Limb (tissue), 2 donors: ENCODE results near the gene CAMTA1.
"Not testable (repeated sequence)": the region's sequence is repeated elsewhere in the genome, so short reads cannot be mapped to it uniquely, and the experiment has no call there.

Source experiments
- DNase-seq, 2 donors: peaks; one replicate each; pipeline ENCODE4 v3.0.0-alpha.2; 2016; ENCODE audit errors: extremely low spot score in 2 of 2

CAMTA1 gene

DNA sequence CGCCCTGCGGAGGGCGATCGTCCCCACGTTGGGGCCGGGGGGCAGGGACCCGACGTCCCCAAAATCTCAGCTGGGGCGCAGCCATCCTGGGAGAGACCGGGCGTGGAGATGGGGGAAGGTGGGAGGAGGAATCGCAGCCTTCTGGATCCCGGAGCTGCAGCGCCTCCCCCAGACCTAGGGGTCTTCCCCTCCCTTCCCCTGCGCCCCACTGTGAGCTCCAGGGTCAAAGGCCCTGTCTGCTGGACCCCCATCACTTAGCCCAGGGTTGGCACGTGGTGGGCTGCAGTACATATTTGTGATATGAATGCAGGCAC, 895.7 kb downstream of the CAMTA1 start:
- DNase-seq = peak in 1 of 2 donors; percentile 83

DNA sequence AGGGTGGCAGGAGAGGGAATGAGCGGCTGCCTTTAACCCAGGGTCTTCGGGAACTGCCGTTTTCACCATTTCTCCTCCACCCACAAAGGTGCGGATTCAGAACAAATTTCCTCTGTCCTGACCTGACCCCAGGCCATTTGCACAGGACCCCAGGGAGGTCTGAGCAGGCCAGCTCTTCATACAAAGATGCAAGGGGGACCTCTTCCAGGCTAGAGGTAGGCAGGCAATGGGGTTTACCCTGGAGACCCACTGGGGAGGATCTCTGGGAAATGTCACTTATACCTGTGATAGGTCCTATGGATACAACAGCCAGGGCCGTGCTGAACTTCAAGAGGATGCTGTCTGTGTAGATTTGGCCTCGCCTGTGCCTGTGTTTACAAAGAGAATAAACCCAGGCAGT, 896.1 kb downstream of the CAMTA1 start:
- DNase-seq = no peak

DNA sequence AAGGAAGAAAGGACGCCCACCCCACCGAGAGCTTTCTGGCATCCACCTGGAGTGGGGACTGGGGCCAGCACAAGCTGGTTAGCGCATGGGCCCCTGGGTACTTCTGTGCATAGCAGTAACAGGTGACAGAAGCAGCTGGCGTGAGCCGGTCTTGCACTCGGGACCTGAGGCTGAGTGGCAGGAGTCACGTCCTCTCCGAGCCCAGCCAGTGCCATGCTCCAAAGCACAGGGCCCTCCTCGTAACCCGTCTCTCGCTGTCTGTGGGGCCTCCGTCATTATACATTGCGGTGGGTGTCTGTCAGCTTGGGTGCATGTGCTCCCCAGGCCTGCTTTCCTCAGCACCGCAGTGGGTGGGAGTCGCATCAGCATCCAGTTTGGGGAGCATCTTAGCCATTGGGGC, 898.3 kb downstream of the CAMTA1 start:
- no peak for DNase-seq

DNA sequence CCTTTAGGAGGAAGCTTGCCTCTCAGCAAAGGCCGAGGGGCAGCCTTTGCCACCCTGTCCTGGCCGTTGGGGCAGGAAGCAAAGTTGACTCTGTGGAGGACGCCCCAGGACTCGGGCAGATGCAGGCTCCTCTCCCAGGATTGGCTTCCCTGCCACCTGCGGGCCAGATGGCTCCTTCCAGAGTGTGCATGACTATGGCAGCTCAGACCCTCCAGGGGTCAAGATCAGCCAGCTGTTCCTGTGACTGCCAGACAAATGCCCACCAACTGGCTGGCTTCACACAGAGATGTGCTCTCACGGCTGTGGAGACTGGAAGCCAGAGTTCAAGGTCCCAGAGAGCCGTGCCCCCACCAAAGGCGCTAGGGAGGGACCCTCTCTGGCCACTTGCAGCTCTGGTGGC, 898.9 kb downstream of the CAMTA1 start:
- no peak for DNase-seq

DNA sequence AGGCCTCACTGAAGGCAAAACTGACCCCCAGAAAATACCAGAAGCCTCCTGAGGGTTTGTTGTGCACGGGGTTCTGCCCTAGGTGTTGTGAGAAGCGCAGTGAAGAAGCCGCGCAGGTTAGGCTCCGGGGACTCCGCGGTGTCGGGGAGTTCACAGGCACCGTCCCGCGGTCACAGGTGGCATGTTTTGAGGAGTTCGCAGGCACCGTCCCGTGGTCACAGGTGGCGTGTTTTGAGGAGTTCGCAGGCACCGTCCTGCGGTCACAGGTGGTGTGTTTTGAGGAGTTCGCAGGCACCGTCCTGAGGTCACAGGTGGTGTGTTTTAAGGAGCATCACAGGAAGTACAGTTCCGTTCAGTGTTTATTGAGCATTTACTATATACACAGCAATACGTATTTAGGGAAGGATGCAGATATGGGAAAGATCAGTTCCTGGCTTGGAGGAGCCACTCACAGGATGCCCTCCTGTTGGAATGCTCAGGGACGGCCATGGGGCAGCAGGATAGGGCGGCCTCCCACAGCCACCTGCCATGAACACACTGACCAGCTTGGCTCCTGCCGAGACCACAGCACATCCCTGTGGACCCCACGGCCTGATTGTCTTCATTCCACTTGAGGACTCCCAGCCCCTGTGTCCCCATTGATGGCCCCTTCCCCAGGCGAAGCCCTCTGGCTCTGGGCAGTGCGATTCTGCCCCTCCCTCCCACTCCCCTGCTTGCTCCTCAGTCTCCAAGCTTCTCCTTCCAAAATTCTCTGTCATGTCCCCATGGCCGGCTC, 899.8 kb downstream of the CAMTA1 start:
- no peak for DNase-seq

DNA sequence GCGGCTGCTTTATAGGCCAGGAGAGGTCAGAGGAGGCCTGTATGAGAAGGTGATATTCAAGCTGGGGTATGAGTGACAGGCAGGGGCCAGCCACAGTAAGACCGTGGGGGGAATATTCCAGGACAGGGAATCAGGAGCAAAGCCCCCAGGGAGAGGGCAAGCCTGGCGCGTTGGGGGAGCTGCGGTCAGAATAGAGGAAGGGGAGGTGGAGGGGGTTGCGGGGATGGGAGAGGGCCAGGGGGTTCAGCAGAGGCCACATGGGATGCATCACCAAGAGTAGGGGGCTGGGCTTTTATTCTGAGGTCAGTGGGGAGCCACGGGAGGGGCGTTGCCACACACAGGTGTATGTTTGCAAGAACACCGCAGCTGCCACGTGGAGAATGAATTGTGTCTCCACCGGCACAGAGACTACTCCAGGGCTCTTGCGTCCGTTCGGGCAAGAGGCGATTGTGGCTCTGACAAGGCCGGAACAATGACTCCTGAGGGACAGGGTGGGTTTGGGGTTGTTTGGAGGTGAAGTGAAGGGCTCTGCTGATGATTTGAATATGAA, 901.1 kb downstream of the CAMTA1 start:
- no peak for DNase-seq

DNA sequence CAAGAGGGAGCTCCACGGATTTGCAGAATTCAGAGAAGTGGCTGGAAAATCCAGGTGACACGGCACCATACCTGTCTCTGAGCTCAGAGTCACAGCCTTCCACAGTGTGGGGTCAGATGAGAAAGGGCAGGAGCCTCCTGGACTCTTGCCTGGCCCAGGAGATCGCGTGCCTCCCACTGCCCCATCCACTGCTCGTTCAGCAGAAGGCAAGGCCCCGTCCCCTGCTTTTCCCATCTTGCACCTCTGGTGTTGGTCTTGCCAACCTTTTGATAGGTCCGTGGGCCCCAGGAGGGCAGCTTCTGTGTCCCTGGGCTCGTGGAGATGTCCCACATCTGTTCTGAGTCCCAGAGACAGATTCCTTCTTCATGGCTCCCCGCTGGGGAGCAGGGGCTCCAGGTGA, 902.2 kb downstream of the CAMTA1 start:
- no peak for DNase-seq

DNA sequence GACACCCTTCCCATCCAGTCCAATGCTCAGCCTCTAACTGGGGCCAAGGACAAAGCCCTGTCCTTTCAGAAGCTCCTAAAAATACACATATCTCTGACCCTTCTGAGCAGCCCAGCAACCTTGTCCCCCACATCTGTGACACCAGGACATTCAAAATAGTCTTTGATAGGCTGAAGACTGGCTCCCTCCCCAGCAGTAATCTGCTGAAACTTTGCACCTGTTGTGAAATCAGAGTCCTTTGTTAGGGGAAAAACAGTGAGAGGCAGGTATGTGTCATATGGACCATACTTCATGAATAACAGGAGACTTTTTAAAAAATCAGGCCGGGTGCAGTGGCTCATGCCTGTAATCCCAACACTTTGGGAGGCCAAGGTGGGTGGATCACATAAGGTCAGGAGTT, 903.4 kb downstream of the CAMTA1 start:
- DNase-seq = no peak

DNA sequence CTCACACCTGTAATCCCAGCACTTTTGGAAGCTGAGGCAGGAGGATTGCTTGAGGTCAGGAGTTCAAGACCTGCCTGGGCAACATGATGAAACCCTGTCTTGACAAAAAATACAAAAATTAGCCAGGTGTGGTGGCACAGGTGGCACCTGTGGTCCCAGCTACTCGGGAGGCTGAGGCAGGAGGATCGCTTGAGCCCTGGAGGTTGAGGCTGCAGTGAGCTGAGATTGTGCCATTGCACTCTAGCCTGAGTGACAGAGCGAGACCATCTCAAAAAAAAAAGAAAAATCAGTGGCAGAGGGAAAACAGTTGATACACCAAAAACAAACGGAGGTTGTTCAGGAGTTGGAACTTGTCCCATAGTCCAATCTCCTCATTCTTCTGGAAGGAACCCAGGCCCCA, 904.1 kb downstream of the CAMTA1 start:
- not testable (repeated sequence) for DNase-seq

DNA sequence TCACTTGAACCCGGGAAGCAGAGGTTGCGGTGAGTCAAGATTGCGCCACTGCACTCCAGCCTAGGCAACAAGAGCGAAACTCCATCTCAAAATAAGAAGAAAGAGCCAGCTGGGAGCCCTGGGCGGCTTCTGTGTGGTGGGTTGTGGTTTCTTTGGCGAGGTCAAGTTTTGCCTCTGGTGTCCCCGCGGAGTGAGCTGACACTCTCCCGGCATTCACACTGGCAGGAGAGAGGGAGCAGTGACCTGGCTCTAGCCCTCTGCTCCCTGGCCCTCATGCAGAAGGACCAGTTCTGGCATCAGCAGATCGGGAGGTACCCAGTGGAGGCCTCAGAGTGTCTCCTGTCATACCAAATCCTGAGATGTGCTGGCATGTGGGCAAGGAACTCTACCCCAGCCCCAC, 904.8 kb downstream of the CAMTA1 start:
- DNase-seq = no peak

DNA sequence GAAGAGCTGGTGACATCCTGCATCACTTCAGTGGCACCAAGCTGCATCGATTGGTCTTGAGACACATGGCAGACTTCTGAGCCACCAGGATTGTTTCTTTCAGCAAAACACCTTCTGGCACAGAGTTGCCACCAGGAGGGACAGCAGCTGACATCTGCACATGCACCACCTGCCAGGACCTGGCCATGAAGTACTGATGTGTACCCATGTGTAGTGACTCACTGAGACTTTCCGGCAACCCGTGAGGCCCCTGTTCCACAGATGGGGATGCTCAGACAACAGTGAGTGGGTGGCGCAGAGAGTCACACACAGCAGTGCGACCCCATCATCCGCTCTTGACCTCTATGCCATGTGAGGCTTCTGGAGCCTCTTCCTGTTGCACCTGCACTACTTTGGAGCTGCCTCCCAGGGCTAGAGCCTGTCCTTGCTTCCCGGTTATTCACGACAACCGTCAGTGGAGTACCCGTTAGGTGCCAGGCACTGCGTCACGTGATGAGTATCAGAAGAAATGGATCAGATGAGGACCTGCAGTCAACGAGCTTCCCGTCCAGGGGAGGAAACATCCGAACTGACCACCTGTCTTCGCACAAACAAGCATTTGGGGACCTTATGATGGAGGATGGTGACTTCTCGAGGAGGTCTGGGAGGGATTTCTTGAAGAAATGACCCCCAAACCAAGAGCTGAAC, 905.4 kb downstream of the CAMTA1 start:
- DNase-seq = no peak

DNA sequence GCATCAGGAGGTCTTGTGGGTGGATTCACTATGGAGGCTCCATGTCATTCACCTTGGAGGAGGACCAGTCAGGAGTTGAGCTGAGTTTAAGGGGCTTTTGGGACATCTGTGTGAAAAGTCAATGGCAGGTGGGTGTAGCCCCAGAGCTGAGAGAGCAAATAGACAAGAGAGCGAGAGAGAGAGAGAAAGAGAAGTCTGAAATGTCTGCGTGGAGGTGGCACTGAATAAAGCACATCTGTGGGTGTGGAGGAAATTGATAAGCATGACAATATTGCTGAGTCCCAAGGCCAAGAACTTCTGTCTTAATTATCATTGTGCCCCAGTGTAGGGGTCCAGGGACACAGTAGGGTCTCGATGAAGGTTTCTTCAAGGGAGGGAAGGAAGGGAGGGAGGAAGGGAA, 906.3 kb downstream of the CAMTA1 start:
- no peak for DNase-seq

DNA sequence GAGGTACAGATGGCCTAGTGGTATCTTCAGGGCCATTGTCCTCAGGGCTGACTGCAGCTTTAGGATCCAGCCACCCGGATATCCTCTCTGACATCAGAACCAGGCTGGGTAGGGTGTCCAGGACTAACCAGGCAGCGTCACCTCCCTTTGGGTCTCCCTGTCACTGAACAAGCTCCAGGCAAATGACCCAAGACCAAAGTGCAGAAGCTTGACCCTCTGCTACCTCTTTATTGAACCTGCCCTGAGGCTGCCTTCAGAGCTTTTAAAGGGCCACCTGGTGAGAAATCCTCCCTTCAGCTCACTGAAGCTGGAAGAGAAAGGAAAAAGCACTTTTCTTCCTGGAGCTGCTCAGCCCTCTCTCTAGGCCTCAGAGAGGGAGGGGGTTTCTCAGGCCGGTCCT, 906.8 kb downstream of the CAMTA1 start:
- DNase-seq = no peak

DNA sequence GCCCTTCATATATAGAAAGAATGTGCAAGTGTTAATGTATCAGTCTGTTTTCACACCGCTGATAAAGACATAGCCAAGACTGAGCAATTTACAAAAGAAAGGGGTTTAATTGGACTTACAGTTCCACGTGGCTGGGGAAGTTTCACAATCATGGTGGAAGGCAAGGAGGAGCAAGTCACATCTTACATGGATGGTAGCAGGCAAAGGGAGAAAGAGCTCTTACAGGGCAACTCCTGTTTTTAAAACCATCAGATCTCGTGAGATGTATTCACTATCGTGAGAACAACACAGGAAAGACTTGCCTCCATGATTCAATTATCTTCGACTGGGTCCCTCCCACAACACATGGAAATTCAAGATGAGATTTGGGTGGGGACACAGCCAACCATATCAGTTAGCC, 907.8 kb downstream of the CAMTA1 start:
- DNase-seq = not testable (repeated sequence)

DNA sequence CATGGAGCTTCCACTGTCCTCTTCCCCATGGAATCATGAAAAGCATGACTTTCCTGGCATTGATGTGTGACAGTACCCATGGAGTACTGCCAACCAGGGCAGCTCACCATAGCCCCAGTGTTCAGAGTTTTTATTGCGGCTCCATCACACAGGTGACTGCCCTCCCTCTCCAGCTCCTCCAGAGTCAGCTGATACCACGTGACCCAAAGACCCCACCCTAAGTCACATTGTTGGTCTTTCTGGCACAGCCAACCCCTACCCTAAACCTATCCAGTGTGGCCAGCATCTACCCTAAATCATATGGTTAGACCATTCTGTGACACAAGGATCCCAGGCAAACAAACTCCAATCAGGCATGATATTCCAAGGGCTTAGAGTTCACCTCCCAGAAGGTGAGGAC, 908.4 kb downstream of the CAMTA1 start:
- no peak for DNase-seq

DNA sequence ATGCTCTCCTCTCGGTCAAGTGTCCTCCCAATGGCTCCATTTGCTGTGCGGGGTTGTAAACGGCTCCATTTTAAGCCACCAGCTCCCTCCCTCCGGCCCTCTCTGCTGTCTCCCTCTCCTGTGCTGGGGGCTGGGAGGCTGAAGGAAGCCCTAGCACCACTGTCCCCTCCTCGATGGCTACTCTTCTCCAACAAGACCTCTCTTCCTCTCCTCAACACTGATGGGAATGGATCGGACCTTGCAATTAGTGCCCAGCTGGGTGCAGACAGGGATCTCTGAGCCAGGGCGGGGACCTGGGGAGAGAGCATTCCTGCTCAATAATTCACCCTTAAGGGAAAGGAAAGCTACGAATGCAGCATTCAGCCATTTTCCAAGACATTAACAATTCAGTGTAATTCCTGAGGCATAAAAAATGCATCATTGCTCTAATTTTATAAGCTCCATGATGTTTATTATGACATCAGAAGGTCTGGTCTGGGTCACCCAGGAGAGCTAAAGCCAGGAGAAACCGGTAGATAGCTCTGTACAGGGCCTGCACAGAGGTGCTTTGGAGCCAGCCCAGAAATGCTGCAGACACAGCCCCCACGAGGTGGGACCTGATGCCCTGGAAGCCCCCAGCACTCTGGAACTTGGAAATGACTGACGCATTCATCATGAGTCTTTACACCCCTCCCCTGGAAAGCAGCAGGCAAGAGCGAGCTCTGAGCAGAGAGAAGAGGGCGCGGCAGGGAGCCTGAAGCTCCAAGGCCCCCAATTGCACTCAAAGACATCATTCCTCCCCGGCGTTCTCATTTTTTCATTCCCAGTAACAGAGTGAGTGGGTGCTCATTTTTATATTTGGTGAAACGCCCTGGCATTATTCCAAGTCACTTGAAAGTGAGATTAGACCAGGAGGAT, 909.6 kb downstream of the CAMTA1 start:
- no peak for DNase-seq

DNA sequence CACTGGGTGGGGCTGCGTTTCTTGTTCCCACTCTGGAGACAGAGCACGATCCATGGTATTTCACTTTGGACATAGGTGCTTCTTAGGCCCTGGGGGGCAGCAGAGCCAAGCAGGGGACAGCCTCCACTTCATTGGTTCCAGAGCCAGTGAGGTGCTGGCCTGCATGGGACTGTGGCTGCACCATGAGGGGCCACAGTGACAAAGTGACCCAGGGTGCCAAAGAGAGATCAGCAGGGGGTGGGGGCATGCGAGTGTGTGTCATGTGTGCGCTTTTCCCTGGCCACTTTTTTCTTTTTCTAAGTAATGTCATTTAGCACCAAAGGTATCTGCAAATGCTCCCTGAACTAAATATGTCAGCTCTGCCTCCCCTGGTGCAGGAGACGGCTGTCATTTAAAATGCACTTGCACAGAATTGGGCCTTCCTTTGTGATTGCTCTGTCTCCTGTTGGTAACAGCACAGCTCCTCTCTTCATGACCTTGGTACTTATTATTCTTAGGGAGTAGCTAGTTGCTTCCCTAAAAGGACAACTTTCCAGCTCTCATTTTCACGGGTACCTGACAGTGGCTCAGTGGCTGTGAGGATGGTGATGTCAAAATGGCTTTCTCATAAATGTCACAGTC, 910.4 kb downstream of the CAMTA1 start:
- DNase-seq = no peak

DNA sequence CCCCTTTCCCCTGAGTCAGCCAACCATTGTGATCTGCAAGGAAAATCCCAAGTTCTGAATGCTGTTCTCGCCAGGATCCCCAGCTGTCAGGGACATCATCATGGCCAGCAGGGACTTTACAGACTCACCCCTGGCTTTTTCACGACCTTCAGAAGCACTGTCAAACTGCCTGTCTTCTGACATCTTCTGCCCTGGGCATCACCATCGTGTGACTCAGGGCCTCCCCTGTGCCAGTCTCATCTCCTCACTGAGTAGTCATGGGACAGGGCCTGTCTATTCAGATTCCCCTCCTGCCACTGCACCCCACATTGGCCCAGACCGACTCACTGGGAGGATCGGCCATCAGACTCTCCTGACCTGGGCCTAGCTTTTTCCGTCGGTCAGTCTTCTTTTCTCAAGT, 913.4 kb downstream of the CAMTA1 start:
- DNase-seq = no peak

DNA sequence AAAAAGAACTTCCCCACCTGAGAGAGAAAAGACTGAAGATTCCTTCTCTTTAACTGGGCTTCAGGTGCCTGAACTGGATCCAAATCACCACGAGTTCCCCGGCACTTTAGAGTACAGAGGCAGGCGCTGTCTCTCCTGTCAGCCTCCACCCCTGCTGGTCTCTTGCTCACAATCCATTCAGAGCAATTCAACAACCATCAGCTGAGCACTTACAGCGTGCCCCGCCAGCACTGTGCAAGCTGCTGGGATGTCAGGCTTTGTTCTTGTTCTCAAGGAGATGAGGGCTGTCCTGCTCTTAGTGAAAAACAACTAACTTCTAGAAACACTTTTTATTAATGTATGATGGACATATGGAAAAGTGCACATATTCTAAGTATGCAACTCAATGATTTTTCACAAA, 917.1 kb downstream of the CAMTA1 start:
- no peak for DNase-seq

DNA sequence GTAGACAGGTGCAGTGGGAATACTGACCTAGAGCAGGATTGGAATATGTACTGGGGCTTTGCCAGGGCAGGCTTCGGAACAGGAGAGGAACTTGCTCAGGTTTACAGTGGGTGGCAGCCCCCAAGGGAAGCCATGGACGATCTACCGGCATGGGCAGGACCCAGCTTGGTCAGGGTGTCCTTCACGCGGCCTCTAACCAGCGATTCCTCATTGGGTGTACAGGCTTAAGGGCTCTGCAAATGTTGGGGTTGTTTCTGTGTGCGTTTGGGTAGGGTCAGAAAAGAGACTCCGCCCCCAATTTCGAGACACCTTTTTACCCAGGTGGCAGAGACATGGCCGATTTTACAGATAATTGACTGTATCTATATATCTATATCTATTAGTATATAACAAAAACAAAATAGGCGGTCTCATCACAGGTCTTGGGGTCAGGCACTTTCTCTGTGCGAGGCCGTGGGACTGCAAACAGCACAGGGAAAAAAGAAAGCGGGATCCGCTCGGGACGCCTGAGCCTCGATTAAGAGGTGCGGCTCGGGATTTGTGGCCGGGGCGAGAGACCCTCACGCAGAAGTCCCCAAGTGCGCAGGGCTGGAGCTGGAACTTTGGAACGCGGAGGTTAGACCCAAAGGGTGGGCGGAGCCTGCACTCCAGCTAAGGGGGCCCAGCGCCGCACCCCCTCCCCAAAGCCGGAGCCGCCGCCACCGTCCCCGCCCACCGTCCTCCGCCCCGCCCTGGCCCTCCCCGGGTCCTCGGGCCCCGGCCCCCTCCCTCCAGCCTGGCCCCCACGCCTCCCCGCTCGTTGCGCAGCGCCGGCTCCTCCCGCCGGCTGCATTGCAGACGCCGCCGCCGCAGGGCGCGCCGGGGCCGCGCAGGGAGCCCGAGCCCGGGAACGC, 918.3 kb downstream of the CAMTA1 start:
- DNase-seq = peak in 1 of 2 donors; percentile 81
